Coronary artery (tissue), 2 donors: ENCODE measurements around the gene PAQR5.
"Not testable (repeated sequence)": the region's sequence is repeated elsewhere in the genome, so short reads cannot be mapped to it uniquely, and the experiment has no call there.

Source experiments
- DNase-seq: peaks from one replicate; pipeline ENCODE4 v3.0.0-alpha.2; 2017; ENCODE audit warnings: low spot score
- H3K27ac ChIP-seq, 2 donors: fragments of 200-600 bp; sonication (generic); one replicate each; pipeline ENCODE4 v1.5.1; 2016 to 2019
- H3K4me3 ChIP-seq: fragments of 200-600 bp; sonication (generic); 2 replicates; pipeline ENCODE4 v1.5.1; 2016; ENCODE audit warnings: mild to moderate bottlenecking, moderate library complexity
- CTCF ChIP-seq: fragments of 200-600 bp; sonication (generic); IDR thresholded peaks from one replicate; pipeline ENCODE4 v1.5.1; 2019; ENCODE audit warnings: antibody characterized with exemption

The PAQR5 gene

DNA sequence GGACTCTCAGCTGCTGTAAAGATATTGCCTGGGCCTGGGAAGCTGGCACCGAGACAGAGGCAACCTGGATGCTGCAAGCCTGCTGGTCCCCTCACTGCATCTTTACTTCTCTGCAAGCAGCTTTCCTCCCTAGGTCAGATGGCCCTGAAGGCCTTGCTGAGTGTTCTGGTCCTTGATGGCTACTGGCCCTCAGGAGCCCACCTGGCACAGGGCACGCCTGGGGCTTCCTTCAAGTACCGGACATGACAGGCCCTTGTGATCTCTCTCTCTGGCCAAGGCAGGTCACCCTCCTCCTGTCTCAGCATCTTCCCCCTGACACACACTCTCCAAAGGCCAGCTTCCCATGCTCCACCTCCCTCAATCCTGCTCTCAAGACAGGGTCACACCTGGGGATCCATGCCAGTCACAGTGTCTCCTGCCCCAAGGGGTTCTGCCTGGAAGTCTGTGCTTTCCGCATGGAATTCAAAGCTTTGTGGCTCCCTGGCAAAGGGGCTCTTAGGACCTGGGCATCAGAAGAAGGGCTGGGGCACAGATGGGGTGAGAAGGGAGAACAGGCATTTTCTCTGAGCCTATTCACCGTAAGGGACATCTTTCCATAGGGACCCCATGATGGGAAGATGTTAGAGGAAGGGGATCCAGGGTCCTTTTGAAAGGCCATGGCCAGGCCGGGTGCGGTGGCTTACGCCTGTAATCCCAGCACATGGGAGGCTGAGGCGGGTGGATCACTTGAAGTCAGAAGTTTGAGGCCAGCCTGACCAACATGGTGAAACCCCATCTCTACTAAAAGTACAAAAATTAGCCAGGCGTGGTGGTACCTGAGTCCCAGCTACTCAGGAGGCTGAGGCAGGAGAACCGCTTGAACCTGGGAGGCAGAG, 4.7 kb upstream of the PAQR5 start:
- no peak for TF ChIP-seq CTCF
- Histone ChIP-seq H3K4me3 (no peak overlapping the region), H3K27ac (no peak overlapping the region)
- DNase-seq, result no peak

DNA sequence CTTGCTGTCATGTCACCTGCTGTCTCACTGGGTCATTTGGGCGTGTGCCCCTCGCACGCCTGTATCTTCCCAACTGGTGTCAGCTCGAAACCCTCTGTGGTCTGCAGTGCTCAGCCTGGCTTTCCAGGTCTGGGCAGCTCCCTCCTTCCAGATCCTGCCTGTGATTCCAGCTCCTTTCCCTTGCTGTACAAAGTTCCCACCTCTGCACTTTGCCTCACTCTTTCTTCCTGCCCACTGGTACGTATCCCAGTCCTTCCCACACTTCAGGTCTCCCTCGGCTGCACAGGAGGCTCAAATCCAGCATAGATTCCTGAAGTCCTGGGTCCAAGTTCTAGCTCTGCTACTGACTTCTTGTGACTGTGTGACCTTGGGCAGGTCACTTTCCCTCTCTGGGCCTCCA, 2.1 kb upstream of the PAQR5 start:
- no peak for TF ChIP-seq CTCF
- DNase-seq, result no peak
- no peak overlapping the region for H3K27ac ChIP-seq
- no peak overlapping the region for H3K4me3 ChIP-seq

DNA sequence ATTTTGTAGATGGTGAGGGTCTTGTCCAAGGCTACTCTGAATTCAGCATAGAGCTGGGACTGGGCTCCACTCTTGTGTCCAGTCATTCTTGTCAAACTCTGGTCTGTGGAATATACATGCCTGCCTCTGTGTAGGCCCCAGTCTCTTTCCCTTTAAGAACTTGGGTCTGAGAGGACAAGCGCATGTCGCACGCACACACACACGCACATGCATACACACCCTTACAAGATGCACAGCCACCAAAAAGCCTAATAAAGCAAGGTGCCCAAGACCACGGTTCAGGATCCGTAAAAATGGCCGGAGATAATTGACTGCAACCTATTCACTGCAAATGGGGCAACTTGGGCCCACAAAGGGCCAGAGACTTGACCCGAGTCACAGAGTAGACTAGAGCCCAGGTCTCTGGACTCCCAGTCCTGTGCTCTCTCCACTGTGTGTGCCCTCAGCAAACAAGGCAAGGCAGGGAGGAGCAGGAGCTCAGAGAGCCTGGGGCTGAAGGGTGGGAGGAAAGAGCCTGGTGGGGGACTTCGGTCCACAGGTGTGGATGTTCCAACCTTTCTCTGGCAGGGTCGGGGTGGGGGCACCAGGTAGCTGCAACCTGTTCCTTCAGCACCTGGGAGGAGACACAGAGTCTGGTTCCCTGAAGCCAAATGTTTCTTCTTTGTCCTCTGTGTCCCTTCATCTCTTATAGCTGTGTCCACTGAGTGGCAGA, 914 bp upstream of the PAQR5 start:
- no peak overlapping the region for H3K27ac ChIP-seq
- no peak overlapping the region for H3K4me3 ChIP-seq
- no peak for TF ChIP-seq CTCF
- no peak for DNase-seq

DNA sequence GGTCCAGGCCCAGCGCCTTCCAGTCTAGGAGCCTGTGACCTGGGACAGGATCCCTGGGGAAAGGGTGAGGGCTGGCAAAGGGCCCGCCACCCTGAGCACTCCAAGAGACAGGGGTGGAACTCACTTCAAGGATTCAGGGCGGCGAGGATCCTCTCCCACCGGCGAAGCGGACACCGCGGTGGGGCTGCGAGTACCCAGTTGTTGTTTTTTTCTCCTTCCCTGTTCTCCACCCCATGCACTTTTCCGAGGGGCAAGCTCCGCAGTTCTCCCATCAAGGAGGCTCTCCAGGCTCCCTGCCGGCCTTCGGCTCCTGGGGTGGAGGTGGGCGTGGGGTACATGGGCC, 387 bp upstream of the PAQR5 start:
- Histone ChIP-seq H3K27ac (no peak overlapping the region), H3K4me3 (peak overlapping the region; percentile 78)
- no peak for TF ChIP-seq CTCF
- no peak for DNase-seq

DNA sequence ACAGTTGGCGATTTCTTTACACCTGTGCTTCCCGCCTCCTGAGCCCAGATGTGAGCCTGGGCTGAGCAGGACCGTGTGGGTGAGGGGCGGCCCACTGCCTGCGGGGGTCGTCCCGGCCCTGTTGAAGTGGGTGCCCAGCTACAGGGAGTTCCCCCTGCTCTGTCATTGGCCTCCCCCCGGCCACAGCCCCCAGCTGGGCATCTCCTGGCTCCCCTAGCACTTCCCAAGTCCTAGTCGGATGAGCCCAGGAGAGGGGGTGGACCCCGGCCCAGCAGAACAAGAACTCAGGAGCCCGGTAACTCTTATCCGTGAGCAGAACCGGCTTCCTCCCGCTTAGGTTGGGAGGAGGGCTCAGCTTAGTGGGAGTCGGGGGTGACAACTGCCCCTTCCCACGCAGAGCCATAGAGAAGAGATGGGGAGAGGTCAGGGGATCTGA, 757 bp downstream of the PAQR5 start:
- Histone ChIP-seq H3K4me3 (peak overlapping the region; percentile 78), H3K27ac (no peak overlapping the region)
- TF ChIP-seq CTCF, result no peak
- no peak for DNase-seq

GRCh38 chr15:69299943-69300588, 1.4 kb downstream of the PAQR5 start:
- no peak for TF ChIP-seq CTCF
- no peak overlapping the region for H3K4me3 ChIP-seq
- DNase-seq, result no peak
- H3K27ac ChIP-seq, result no peak overlapping the region

DNA sequence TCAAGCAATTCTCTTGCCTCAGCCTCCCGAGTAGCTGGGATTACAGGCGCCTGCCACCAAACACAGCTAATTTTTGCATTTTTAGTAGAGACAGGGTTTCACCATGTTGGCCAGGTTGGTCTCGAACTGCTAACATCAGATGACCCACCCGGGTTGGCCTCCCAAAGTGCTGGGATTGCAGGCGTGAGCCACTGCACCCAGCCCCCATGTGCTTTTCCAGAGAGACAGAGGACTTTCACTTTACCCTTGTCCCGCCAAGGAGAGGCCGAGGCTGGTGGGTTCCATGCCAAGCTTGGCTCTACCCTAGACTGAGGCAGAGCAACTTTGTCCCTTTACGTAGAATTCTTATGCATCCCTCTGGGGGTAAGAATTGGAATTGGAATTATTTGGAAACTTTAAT, 2.4 kb downstream of the PAQR5 start:
- H3K27ac ChIP-seq, DNase-seq, H3K4me3 ChIP-seq: not testable (repeated sequence)

DNA sequence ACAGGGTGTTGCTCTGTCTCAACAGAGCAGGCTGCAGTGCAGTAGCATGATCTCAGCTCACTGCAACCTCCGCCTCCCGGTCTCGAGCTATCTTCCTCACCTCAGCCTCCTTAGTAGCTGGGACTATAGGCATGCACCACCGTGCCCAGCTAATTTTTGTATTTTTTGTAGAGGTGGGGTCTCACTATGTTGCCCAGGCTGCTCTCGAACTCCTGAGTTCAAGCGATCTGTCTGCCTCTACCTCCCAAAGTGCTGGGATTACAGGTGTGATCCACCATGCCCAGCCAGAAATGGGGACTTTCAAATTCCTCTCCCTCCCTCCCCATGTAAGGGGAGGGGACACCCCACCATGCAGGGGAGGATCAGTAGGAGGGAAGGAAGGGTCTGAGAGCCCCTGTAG, 3.4 kb downstream of the PAQR5 start:
- not testable (repeated sequence) for DNase-seq, H3K27ac ChIP-seq, H3K4me3 ChIP-seq
